Astrocyte of the cerebellum (primary cell): Measurements from ENCODE around the gene CSNK2A1.

Experiments
- DNase-seq: peaks from one replicate; pipeline ENCODE4 v3.0.0-alpha.2; 2011; ENCODE audit warnings: low read depth
- H3K4me3 ChIP-seq: 2 replicates; pipeline ENCODE4 v1.5.1; 2011; ENCODE audit warnings: mild to moderate bottlenecking, low read depth, low read length, moderate library complexity
- CTCF ChIP-seq: IDR thresholded peaks from 2 replicates; pipeline ENCODE4 v1.5.1; 2012; ENCODE audit warnings: low read length, low read depth, moderate library complexity, mild to moderate bottlenecking; ENCODE audit errors: missing control alignments
- in situ Hi-C: cut with HindIII; loops from 2 replicates; pipeline ENCODE4 v1.10.0; 2017; ENCODE audit warnings: low sequenced_read_pairs

Gene CSNK2A1

DNA sequence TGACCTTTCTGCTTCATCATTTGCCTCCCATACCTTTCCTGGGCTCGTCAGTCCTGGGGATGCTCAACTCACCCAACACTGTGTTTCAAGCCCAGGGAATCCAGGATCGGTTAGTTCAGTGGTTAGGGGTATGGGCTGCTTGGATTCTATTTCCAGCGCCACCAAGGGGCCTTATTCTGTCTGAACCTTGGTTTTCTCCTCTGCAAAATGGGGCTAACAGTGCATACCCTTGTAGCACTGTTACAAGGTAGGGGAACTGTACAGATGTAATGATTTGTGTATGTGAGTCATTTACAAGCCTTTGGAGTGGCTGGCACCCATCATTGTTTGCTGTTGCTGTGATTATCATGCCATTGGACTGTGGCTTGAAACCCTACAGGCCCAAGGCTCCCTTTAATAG lies 14.5 kb upstream of the CSNK2A1 start:
- H3K4me3 ChIP-seq, result no peak overlapping the region
- no peak for DNase-seq
- in situ Hi-C loops, result no loop called here
- no peak for TF ChIP-seq CTCF

DNA sequence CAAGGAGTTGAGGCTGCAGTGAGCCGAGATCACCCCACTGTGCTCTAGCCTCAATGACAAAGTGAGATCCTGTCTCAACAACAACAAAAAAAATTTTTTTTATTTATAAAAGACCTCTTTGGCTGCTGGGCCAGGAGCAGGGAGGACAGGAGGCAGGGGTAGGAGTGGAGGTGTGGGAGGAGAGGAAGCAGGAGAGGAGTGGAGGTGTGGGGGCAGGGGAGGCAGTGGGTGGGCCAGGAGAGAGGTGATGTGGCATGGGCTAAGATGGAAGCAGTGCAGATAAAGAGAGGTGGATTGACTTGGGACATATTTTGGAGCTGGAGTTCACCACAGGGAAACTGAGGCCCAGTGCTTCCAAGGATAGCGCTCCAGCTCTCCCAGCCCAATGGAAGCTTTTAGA lies 13.4 kb upstream of the CSNK2A1 start:
- no peak for DNase-seq
- TF ChIP-seq CTCF, result no peak
- H3K4me3 ChIP-seq, result no peak overlapping the region
- in situ Hi-C loops, result no loop called here

GRCh38 chr20:555976-556385 lies 12.4 kb upstream of the CSNK2A1 start:
- in situ Hi-C loops, result no loop called here
- H3K4me3 ChIP-seq, result no peak overlapping the region
- no peak for TF ChIP-seq CTCF
- DNase-seq, result no peak

DNA sequence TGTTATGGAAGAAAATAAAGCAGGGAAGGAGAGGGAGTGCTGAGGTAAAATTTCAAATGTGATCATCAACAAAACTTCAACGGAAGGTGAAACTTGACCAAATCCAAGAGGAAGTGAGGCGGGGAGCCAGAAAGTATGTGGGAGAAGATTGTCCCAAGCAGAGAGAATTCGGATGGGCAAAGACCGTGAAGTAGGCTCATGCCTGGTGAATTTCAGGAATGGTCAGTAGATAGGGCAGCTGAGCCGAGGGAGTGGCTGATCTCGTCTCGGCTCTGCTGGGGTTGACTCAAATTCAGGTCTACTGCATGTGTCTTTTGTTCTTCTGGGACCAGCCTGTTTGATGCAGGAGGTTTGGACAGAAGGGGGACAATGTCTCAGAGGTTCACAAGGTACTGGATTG lies 7.0 kb upstream of the CSNK2A1 start:
- DNase-seq, result no peak
- no peak overlapping the region for H3K4me3 ChIP-seq
- in situ Hi-C loops, result no loop called here
- TF ChIP-seq CTCF, result no peak

- DNase-seq, result no peak
- no peak overlapping the region for H3K4me3 ChIP-seq
- no peak for TF ChIP-seq CTCF
- in situ Hi-C loops, result no loop called here
These were observed 6.3 kb upstream of the CSNK2A1 start for GRCh38 chr20:549722-550496.

DNA sequence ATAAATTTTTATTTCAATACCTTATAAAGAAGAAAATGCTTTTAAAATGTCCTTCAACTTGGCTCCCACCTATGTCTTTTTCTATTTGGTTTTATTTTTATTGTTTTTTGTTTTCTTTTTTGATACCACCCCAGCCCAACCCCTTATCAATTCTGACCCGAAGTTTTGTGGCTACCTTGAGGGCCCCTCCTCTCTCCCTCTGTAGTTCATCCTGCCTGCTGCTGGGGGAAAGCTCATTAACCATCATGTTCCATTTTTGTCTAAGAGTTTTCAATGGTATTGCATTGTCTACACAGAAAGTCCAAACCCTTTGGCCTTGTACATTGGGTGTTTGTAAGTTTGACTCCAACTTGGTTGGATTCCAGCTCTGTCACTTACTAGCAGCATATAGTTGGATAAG lies 5.3 kb upstream of the CSNK2A1 start:
- in situ Hi-C loops, result no loop called here
- no peak for TF ChIP-seq CTCF
- no peak overlapping the region for H3K4me3 ChIP-seq
- no peak for DNase-seq
